ENCODE results near the gene CRK. TPM values are rescaled to one million over a fixed set of nuclear protein-coding genes. Genes with fewer than 3 reads are reported as not detected.

Gene CRK
- total RNA-seq, 1 experiment from 2014 or later, result 72.3 TPM

- intact Hi-C loops (cut with micrococcal nuclease; ENCODE audit: unreplicated experiment), result no loop called here
- no peak for DNase-seq
- peaks cover 29% of the 10 kb centered on the region for H3K4me1 Mint-ChIP-seq (ENCODE audit: low read depth, unreplicated experiment)
- no peak overlapping the region for H3K4me3 Mint-ChIP-seq (ENCODE audit: unreplicated experiment)
- POLR2A ChIA-PET, result no interaction called here
- H3K4me3 ChIP-seq (ENCODE audit: low read depth, low read length), result no peak overlapping the region
- no peak for TF ChIP-seq CTCF (IDR thresholded peaks at IDR 0.05; ENCODE audit: insufficient read depth in 1 of 2, low read depth in 1 of 2, low read length in 1 of 2, severe bottlenecking in 1 of 2, unreplicated experiment in 1 of 2)
- H3K27me3 ChIP-seq (replicated peaks; ENCODE audit: control insufficient read depth, insufficient read depth, low read length), result no peaks in the 10 kb centered on the region
- H3K36me3 Mint-ChIP-seq (ENCODE audit: insufficient read depth, unreplicated experiment), result peaks cover 79% of the 10 kb centered on the region
- no peaks in the 10 kb centered on the region; the same call in 1 of the 2 replicates for H3K36me3 ChIP-seq (ENCODE audit: control insufficient read depth, insufficient read depth, low read length)
- H3K9me3 Mint-ChIP-seq (ENCODE audit: unreplicated experiment), result no peaks in the 10 kb centered on the region
- H3K27ac Mint-ChIP-seq (ENCODE audit: unreplicated experiment), result no peak overlapping the region
- H3K9me3 ChIP-seq, result no peaks in the 10 kb centered on the region
- CTCF ChIA-PET, result interaction anchor here (0.8 kb wide), 1 partner anchor 21 kb away, joined by 8 read pairs; no protein-coding TSS in a partner anchor
- H3K4me1 ChIP-seq, result peaks cover 33% of the 10 kb centered on the region
- BruUV-seq (replicated peaks), result no TSS peak
- no peaks in the 10 kb centered on the region for H3K27me3 Mint-ChIP-seq (ENCODE audit: insufficient read depth, unreplicated experiment)
Observed at GRCh38 chr17:1386265-1386664, 69.8 kb downstream of the CRK start.

GRCh38 chr17:1385861-1386260 lies 70.2 kb downstream of the CRK start:
- Mint-ChIP-seq H3K9me3 (ENCODE audit: unreplicated experiment) (no peaks in the 10 kb centered on the region), H3K36me3 (ENCODE audit: insufficient read depth, unreplicated experiment) (peaks cover 80% of the 10 kb centered on the region), H3K27ac (ENCODE audit: unreplicated experiment) (no peak overlapping the region), H3K4me3 (ENCODE audit: unreplicated experiment) (no peak overlapping the region), H3K27me3 (ENCODE audit: insufficient read depth, unreplicated experiment) (no peaks in the 10 kb centered on the region), H3K4me1 (ENCODE audit: low read depth, unreplicated experiment) (peaks cover 29% of the 10 kb centered on the region)
- BruUV-seq (replicated peaks), result no TSS peak
- intact Hi-C loops (cut with micrococcal nuclease; ENCODE audit: unreplicated experiment), result no loop called here
- TF ChIP-seq CTCF (IDR thresholded peaks at IDR 0.05; ENCODE audit: insufficient read depth in 1 of 2, low read depth in 1 of 2, low read length in 1 of 2, severe bottlenecking in 1 of 2, unreplicated experiment in 1 of 2), result no peak
- H3K36me3 ChIP-seq (ENCODE audit: control insufficient read depth, insufficient read depth, low read length), result no peaks in the 10 kb centered on the region; the same call in 1 of the 2 replicates
- ChIA-PET CTCF (interaction anchor here (0.8 kb wide), 1 partner anchor 20 kb away, joined by 8 read pairs; no protein-coding TSS in a partner anchor), POLR2A (no interaction called here)
- DNase-seq, result no peak
- peaks cover 30% of the 10 kb centered on the region for H3K4me1 ChIP-seq
- H3K4me3 ChIP-seq (ENCODE audit: low read depth, low read length), result no peak overlapping the region
- no peaks in the 10 kb centered on the region for H3K9me3 ChIP-seq
- no peaks in the 10 kb centered on the region for H3K27me3 ChIP-seq (replicated peaks; ENCODE audit: control insufficient read depth, insufficient read depth, low read length)

- no peaks in the 10 kb centered on the region for H3K27me3 ChIP-seq (replicated peaks; ENCODE audit: control insufficient read depth, insufficient read depth, low read length)
- no peak for DNase-seq
- Mint-ChIP-seq H3K27me3 (ENCODE audit: insufficient read depth, unreplicated experiment) (no peaks in the 10 kb centered on the region), H3K4me1 (ENCODE audit: low read depth, unreplicated experiment) (peaks cover 27% of the 10 kb centered on the region), H3K9me3 (ENCODE audit: unreplicated experiment) (no peaks in the 10 kb centered on the region), H3K27ac (ENCODE audit: unreplicated experiment) (no peak overlapping the region), H3K36me3 (ENCODE audit: insufficient read depth, unreplicated experiment) (peaks cover 78% of the 10 kb centered on the region), H3K4me3 (ENCODE audit: unreplicated experiment) (no peak overlapping the region)
- H3K9me3 ChIP-seq, result no peaks in the 10 kb centered on the region
- intact Hi-C loops (cut with micrococcal nuclease; ENCODE audit: unreplicated experiment), result no loop called here
- no peaks in the 10 kb centered on the region; the same call in 1 of the 2 replicates for H3K36me3 ChIP-seq (ENCODE audit: control insufficient read depth, insufficient read depth, low read length)
- TF ChIP-seq CTCF (IDR thresholded peaks at IDR 0.05; ENCODE audit: insufficient read depth in 1 of 2, low read depth in 1 of 2, low read length in 1 of 2, severe bottlenecking in 1 of 2, unreplicated experiment in 1 of 2), result no peak
- BruUV-seq (replicated peaks), result no TSS peak
- H3K4me3 ChIP-seq (ENCODE audit: low read depth, low read length), result no peak overlapping the region
- ChIA-PET CTCF (no interaction called here), POLR2A (no interaction called here)
- peaks cover 30% of the 10 kb centered on the region for H3K4me1 ChIP-seq
Observed at GRCh38 chr17:1384905-1385435, 71.1 kb downstream of the CRK start.

Measured in Caco-2 (cell line).